Measurements from ENCODE around the gene IFIT3.

The IFIT3 gene

GRCh38 chr10:89360157-89360556 lies 32.4 kb downstream of the IFIT3 start:
- DNase-seq (ENCODE audit: low read depth): no peak

- no peak for DNase-seq (ENCODE audit: low read depth)
Observed at GRCh38 chr10:89362929-89363328, 35.1 kb downstream of the IFIT3 start.

GRCh38 chr10:89363729-89364442 lies 36.1 kb downstream of the IFIT3 start:
- no peak for DNase-seq (ENCODE audit: low read depth)

GRCh38 chr10:89364531-89364930 lies 36.7 kb downstream of the IFIT3 start:
- no peak for DNase-seq (ENCODE audit: low read depth)

GRCh38 chr10:89367529-89367928 lies 39.7 kb downstream of the IFIT3 start:
- no peak for DNase-seq (ENCODE audit: low read depth)

- DNase-seq (ENCODE audit: low read depth): no peak
Observed at GRCh38 chr10:89368129-89368528, 40.3 kb downstream of the IFIT3 start.

GRCh38 chr10:89369156-89370105 lies 41.6 kb downstream of the IFIT3 start:
- peak; percentile 64 for DNase-seq (ENCODE audit: low read depth)

- DNase-seq (ENCODE audit: low read depth): no peak
Observed at GRCh38 chr10:89371079-89371478, 43.3 kb downstream of the IFIT3 start.

- no peak for DNase-seq (ENCODE audit: low read depth)
Observed at GRCh38 chr10:89371987-89372386, 44.2 kb downstream of the IFIT3 start.

- DNase-seq (ENCODE audit: low read depth): peak; percentile 93
Observed at GRCh38 chr10:89373916-89374711, 46.3 kb downstream of the IFIT3 start.

GRCh38 chr10:89374713-89375141 lies 46.9 kb downstream of the IFIT3 start:
- no peak for DNase-seq (ENCODE audit: low read depth)

GRCh38 chr10:89377705-89378637 lies 50.2 kb downstream of the IFIT3 start, which contains the start of gene IFIT1B:
TSS of gene IFIT1B (plus strand) at chr10:89378056. CDS start at chr10:89378136, 80 bp downstream.
- DNase-seq (ENCODE audit: low read depth): no peak

- no peak for DNase-seq (ENCODE audit: low read depth)
Observed at GRCh38 chr10:89379103-89379502, 51.3 kb downstream of the IFIT3 start.

- DNase-seq (ENCODE audit: low read depth): peak; percentile 16
Observed at GRCh38 chr10:89382757-89383156, 55.0 kb downstream of the IFIT3 start.

- peak; percentile 68 for DNase-seq (ENCODE audit: low read depth)
Observed at GRCh38 chr10:89384474-89385340, 56.9 kb downstream of the IFIT3 start.

- DNase-seq (ENCODE audit: low read depth): no peak
Observed at GRCh38 chr10:89388806-89389205, 61.0 kb downstream of the IFIT3 start.

- DNase-seq (ENCODE audit: low read depth): peak; percentile 45
Observed at GRCh38 chr10:89389254-89389653, 61.5 kb downstream of the IFIT3 start.
